HG03280 (cell line): Measurements from ENCODE around the gene PPP1R14C.
"Not testable (repeated sequence)": the region's sequence is repeated elsewhere in the genome, so short reads cannot be mapped to it uniquely, and the experiment has no call there.

Experiments used
- ATAC-seq: cut with Tn5 transposase; IDR thresholded peaks from one replicate; pipeline ENCODE4 v1.9.1; 2021; ENCODE audit warnings: mild to moderate bottlenecking, moderate library complexity; ENCODE audit not compliant: unreplicated experiment

PPP1R14C gene

DNA sequence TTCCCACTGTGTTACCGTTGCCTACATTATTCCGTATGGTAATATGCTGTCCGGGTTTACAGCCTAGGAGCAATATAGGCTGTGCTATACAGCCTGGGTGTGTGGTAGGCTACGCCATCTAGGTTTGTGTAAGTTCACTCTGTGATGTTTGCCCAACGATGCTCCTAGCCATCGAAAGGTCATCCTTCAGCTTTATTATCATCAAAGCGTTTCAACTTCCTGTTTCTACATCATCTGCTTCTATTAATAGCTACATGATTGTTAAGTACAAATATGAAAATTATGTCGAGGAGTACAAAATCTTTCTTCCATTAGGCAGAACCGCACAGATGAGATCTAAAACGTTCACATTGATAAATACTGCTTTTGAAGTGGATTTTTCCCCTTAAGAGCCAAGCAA lies 69.9 kb downstream of the PPP1R14C start:
- ATAC-seq: no peak

DNA sequence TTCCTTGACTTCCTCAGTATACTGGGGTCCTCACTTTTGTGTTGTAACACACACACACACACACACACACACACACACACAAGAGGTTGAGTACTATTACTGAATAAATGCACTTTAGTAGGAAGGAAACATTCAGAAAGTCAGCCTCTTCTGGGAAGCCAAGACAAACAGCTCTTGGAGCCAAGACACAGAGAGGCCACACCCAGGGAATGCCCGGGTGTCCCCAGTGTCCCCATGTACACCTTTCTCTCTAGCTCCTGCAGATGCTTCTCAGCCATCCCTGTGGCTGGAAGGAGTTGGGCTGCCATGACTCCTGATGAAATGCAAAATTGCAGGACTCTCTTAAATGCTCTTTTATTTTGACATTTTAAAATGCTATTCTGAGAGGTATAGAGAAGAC lies 70.5 kb downstream of the PPP1R14C start:
- ATAC-seq: no peak

DNA sequence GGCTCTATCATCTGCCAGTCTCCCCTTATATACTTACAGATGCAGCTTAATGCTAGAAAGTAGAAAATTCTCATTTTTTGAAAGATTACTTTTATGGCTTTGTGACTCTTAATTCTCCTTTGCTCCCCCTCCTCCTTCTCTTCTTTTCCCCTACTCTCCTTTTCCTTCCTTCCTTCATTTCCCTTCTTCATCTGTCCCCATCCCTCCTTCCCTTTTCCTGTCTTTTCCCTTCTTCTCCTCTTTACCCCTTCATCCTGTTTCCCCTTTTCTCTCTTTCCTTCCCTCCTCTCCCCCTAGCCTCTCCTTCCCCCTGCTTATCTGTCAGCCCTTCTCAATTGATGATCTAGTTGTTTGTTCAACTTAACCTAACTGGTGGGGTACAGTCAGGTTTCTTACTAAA lies 71.5 kb downstream of the PPP1R14C start:
- ATAC-seq: no peak

DNA sequence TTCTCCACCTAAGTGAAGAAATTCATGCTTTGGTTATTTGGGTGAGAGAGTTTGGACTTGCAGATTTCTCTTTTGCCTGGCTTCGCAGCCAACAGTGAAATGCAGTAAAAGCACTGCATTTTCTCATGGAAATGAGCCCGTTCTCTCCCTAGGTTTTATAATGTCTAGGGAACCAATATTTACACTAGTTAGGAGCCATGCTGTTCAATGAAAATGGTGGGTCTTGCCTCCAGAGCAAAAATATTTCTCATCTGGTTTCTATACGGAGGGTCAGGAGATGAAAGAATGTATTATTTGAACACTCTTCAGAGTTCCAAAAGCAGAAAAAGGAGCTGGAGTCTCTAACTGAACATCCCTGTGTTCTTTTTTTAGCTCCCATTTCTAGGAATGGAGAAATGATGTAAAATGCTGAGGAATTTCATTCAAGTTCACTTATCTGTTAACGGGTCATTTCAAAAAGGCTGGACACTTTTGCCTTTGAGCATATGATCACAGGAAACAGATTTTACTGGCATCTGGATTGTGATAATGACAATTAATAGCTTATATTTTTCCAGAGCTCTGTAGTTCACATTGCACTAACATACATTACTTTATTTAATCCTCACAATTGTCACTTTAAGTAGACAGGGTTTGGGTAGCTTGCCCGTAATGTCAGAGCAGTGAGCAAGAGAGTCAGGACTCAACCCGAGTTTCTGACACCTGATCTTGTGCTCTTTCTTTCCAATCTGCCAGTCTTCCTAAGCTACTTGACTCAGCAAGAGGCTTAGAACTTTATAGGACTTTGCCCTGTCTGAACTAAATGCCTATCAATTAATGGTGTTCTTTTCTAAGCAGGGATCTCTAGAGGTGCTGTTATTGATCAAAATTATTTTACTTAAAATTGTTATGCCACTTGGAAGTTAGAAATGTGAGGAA lies 78.0 kb downstream of the PPP1R14C start:
- no peak for ATAC-seq

DNA sequence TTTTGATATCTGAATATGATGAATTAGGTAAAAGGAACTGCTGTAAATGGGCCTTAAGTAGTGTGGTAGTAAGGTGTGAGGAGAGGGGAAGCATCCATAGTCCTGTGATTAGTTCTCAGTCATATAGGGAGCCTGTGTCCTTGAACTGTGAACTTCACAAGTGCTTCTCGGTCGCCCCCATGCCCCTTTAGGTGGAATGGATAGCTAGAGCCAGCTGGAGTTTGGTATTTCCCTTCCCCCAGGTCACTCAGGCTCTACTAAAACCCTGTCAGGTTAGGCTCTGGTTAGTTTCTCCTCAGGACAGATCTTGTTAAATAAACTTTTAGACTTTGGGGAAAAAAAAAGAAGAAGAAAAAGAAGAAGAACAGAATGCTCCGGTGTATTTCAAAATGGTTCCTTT lies 82.0 kb downstream of the PPP1R14C start:
- no peak for ATAC-seq

DNA sequence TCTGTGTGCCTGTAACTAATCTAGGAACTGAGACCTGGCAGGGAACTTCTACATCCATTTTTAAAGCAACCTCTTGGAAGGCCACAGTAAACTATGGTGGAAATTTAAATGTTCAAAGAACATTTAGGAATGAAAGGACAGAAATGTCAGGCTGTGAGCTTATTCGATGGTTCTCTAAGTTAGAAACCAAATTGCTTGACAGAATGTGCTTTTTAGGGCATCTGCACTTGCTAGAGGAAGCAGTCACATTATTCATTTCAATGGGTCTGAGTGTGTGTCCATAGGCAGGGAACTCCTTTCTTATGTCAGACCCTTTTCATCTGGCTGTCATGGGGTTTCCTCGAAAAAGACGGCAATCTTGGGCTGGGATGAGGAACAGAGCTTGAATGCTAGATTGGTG lies 84.4 kb downstream of the PPP1R14C start:
- ATAC-seq: no peak

DNA sequence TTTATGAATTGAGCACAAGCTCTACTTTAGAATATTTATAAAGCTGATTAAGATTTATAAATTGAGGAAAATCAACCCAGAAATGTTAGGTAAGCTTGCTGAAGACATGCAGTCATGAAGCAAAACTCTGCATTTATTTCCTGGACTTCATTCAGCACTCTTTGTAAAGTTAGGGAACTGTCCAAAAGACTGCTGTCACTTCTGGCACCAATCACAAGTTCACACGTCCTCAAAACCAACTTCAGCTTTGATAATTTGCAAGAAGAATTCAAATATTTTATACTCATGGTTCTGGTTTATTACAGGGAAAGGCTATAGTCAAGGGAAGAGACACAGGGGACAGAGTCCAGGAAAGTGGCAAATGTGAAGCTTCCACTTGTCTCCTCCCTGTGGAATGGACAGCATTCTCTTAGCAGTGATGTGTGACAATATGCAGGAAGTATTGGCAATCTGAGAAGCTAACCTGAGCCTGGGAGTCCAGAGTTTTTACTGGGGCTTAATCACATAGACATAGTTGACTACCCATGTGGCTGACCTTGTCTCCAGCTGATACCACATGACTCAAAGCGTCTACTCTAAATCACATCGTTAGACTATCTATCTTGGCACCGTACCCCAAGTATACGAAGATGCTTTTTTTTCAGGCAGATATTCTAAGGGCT lies 85.4 kb downstream of the PPP1R14C start:
- no peak for ATAC-seq

DNA sequence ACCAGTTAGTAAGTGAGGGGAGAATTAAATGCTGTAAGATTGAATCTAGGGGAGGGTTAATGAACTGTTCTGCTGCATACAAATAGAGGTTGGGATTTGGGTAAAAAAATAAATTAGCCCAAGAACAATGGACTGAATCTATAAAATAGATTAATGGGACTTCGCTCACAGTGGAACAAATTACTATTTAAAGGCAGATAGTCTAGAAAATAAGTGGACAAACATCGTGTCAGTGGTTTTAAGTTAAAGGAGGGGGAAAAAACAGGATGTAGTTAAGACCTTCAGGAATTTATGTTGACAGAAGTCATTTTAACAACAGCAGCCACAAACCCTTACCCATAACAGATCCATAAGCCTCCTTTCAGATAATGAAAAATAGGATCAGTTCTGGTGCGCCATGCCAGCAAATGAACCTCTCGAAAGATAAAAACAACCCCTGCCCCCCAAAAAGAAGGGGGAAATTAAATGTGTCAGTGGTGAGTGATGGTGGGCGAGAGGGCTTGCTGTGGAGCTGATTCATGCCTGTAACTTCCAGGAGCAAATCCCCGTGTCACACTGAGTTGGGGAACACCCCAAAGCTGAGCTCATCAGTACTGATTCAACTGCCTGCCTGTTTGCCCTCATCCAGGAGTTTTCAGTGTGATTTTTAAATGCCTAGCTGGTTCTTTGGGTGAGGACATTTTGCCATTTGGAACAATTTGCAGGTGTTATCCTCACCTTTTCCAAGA lies 86.8 kb downstream of the PPP1R14C start:
- no peak for ATAC-seq

DNA sequence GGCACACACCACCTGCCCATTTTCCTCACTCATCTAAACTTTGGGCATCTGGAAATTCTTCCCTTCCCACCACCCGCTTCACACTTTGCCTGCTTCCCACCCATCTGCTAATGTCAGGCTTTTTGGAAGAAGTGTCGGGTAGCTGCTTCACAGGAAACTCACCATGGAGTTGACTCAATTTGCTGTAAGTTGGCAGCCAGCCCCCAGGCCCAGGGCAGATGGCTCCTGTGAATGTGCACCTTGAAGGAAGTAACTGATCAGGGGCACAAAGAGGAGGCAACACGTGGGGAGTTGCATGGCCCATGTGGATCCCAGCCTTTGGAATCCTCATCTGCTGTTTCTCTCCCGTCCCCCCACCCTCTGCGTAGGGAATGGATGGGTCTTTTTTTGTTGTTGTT lies 87.3 kb downstream of the PPP1R14C start:
- ATAC-seq: no peak

DNA sequence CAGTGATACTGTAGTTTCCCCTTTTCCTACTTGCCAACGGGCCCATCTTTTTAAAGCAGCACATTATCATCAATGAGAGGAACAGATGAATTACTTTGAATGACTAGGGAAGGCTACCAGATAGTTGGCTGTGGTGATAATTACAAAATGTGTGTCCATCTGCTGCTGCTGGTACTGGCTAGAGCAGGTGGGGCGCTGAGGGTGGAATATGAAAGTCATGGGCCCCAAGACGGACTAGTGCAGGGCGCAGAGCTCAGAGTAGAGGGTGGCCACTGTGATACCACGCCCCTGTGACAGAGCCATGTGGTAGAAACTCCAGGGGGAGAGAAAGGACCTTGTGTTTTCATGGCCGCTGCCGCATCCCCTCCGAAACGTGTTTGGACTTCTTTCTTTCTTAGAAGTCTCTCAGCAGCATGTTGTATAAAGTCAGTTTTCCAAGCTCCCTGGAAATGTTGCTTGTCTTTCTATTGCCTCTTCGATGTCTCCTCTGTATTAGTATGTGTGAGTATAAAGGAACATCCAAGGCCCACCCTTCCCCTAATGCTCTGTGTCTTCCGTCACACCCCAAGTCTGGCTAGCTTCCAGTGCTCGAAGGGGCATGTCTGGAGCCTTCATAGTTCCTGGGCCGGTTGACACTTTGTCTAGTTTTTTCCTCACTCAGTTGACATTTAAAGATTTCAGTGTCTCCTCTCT lies 88.1 kb downstream of the PPP1R14C start:
- no peak for ATAC-seq

DNA sequence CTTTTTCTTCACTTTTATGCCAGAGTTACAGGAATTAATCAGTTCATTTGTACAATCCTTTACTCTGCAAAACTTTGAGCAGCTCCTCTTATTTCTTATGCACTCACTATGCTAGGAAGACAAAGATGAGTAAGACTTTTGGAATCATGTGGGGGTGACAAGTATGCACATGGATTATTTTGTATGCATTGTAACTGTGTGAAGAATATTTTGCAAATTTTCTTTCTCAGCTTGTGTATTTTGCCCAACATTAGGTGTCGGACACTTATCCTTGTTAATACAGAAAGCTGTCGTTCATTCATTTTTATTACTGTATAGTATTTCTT lies 88.6 kb downstream of the PPP1R14C start:
- no peak for ATAC-seq

DNA sequence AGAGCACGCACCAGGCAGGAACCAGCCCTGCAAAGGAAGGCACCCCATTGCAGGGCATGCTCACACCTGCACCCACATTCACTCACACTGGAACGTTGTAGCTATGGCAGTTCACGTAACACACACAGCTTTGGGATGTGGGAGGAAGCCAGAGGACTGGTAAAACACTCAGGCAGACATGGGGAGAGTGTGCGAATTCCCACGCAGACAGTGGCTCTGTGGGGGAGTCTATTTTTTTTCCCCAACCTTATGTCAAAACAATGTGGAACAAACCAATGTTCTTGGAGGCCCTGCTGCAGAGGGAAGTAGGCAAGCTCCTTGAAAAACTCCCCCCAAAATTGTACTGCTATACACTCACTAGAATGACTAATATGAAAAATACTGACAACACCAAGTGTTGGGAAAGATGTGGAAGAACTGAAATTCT lies 91.0 kb downstream of the PPP1R14C start:
- no peak for ATAC-seq

DNA sequence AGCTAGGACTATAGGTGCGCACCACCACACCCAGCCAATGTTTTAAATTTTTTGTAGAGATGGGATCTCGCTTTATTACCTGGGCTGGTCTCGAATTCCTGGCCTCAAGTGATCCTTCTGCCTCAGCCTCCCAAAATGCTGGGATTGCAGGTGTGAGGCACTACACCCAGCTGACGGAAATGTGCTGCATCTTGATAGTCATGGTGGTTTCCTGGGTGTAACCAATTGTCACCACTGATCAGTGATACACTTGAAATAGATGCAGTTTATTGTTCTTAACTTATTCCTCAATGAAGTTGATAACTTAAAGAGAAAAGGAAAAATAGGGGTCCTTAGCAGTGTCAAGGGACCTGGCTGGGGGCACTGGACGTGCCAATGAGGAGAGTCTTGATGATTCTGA lies 92.4 kb downstream of the PPP1R14C start:
- ATAC-seq: no peak

DNA sequence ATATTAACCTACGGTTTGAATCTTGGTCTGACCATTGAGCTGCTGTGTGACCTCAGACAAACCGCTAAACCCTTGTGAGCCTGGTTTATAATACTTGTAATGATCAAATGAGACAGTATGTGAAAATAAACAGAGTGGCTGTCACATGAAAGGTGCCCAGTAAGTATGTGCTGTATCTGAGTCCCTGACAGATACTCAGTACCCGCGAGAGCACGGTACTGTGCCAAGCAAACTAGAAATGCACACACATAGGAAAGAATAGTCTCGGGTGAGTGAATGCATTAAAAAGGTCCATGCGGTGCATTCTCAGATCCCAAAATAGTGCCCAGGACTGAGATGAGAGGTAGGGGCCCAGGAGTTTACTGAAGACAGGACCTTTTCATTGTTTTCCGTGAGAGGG lies 93.3 kb downstream of the PPP1R14C start:
- no peak for ATAC-seq

DNA sequence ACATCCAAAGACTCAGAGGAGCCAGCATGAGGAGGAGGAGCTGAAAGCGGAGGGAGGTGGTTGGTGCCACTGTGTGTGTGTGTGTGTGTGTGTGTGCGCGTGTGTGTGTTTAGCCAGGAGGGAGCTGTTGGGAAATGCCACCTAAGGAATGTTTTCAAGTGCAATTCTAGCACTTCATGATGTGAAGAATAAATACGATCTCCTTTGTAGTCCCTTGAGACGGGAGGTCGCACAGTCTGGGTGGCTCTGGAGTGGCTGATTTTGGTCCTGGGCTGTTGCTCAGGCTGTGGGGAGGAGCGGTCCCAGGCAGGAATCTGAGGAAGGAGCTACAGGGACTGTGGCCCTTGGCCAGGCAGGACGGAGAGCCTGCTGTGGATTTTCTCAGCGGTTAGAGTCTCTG lies 93.7 kb downstream of the PPP1R14C start:
- ATAC-seq: no peak

DNA sequence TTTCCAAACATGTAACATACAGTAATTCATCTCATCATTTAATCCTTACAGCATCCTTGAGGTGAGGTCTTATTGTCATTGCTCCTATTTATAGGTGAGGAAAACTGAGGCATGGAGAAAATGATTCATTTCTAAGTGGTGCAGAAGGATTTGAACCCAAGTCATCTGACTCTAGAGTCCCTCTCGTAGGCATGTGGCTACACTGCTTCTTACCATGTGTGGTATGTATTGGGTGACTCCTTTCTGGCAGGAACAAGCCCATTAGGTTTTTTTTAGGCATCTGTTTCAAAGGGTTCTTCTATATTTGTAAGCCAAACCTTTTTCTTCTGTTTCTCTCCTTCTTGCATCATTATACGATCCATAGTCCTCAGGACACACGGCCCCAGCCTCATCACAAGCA lies 94.8 kb downstream of the PPP1R14C start:
- no peak for ATAC-seq

DNA sequence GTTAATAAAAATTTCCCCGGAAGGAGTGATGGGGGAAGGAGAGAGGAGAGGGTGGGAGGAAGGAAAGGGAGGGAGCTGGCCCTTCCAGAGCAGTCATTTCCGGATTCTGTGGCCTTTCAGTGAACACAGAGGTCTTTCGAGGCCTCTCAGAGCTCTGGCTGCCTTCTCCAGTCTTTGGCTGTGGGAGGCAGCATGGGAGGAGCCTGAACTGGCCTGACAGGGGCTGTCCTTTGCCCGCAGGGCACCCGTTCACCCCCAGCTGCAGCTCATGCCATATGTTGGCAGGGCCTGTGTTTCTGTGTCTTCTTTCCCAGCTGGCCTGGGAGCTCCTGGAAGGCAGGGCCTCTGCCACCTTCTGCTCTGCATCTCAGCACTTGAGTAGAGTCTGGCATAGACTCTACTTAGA lies 95.5 kb downstream of the PPP1R14C start:
- no peak for ATAC-seq

DNA sequence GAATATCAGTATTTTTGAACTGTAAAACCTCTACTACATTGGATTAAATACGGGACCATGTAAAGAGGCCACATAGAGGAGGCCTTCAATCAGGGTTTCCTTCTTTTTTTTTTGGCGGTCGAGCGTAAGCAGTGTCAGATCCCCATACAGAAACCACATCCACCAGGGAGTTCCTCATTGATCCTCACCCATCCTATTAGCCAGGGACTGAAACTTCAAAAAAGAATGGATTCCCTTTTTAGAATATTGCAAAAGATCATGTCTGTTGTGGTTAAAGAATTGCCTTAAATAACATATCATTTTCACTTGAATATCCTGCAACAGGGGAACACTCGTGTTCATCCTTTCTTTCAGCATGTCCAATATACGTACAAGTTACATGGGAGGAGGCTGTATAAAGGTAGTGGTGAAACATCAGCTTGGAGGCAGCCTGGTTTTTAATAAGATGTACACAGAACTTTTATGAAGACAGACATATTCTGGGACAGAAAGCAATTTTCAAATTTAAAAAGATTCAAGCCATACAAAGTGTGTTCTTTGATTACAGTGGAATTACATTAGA lies 96.1 kb downstream of the PPP1R14C start:
- ATAC-seq: no peak

DNA sequence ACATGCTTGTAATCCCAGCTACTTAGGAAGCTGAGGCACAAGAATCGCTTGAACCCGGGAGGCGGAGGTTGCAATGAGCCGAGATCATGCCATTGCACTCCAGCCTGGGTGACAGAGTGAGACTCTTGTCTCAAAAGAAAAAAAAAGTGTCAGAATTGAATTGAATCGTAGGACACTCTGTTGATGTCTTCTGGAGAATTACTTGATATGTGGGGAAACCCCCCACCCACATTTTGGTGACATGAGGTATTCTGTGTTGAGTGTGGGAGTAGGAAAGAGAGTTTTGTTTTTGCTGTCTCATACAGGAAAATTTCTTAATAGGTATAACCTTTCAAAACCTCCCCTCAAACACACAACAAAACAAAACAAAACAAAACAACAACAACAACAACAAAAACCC lies 98.9 kb downstream of the PPP1R14C start:
- ATAC-seq: not testable (repeated sequence)

DNA sequence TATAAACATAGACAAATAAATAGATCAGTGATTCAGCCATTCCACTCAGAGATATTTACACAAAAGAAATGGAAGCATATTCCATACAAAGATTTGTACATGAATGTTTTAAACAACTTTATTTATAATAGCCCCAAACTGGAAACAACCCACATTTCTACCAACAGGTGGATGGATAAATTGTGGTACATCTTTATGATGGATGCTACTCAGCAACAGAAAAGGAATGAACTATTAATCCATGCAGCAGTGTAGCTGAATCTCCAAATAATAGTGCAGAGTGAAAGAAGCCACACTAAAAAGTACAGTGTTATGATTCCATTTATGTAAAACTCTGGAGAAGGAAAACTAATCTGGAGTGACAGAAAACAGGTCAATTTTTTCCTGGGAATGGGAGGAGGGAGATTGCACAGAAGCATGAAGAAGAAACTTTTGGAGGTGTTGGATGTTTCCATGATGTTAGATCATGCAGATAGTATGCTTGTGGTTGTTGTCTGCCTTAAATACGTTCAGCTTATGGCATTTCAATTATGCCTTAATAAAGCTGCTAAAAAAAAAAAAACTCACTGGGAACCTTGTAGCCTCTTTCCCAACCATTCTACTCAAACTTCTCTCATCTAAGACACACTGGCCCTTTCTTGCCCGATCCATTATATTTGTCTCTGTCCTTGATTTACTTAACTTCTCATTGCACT lies 100.9 kb downstream of the PPP1R14C start:
- ATAC-seq: no peak
